IPS DF 6.9 (cell line): ENCODE data around the gene ZMYND8.
"Not testable (repeated sequence)": the region's sequence is repeated elsewhere in the genome, so short reads cannot be mapped to it uniquely, and the experiment has no call there.

Experiments
- DNase-seq: peaks from one replicate; pipeline ENCODE4 v3.0.0-alpha.2; 2013; ENCODE audit warnings: low read depth, low spot score
- H3K27ac ChIP-seq: one replicate; pipeline ENCODE4 v1.5.1; 2013; ENCODE audit warnings: low read length, control low read depth
- H3K27me3 ChIP-seq: 2 replicates; pipeline ENCODE4 v1.6.1; 2013; ENCODE audit warnings: mild to moderate bottlenecking, low read length; ENCODE audit not compliant: control insufficient read depth, insufficient read depth
- H3K36me3 ChIP-seq: 2 replicates; pipeline ENCODE4 v1.6.1; 2013; ENCODE audit warnings: low read length; ENCODE audit not compliant: control insufficient read depth, insufficient read depth
- H3K4me1 ChIP-seq: 2 replicates; pipeline ENCODE4 v1.6.1; 2013; ENCODE audit warnings: low read length; ENCODE audit not compliant: control insufficient read depth, insufficient read depth
- H3K4me3 ChIP-seq: 2 replicates; pipeline ENCODE4 v1.5.1; 2013; ENCODE audit warnings: mild to moderate bottlenecking, low read length
- H3K9me3 ChIP-seq: 2 replicates; pipeline ENCODE4 v1.6.1; 2013; ENCODE audit warnings: low read length, inconsistent platforms; ENCODE audit not compliant: control insufficient read depth, insufficient read depth
- WGBS: extraction: QIAGEN DNeasy Blood & Tissue Kit; methylation state at CpG from one replicate; pipeline ENCODE4 v1.1.7; 2013; ENCODE audit warnings: mixed read lengths, missing lambda C conversion rate; ENCODE audit not compliant: insufficient read length, insufficient coverage; 5-methylcytosine and 5-hydroxymethylcytosine counted together

Gene ZMYND8

DNA sequence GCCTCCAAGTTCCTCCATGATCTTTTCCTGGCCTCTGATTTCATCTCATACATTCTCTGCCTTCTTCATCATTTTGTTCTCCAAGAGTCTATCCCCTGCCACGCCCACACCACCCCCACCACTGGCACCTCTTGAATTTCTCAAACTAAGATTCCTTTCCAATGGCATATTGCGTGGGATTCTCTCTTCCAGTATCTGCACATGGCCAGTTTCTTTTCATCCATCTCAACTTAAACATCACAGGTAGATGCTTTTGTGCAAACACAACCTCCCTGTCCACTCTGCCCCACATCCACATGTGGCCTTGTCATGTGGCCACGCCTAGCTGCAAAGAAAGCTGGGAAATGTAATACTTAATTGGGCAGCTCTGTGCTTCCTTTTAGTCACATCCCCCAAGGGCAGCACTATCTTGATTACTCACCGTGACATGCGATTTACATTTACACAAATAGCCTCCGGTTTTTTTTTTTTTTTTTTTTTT lies 33.4 kb upstream of the ZMYND8 start:
- no peaks in the 10 kb centered on the region for H3K36me3 ChIP-seq
- no CpG with 5 or more reads among the region's 6 CpGs for WGBS
- no peak overlapping the region for H3K27ac ChIP-seq
- no peaks in the 10 kb centered on the region for H3K27me3 ChIP-seq
- DNase-seq, result no peak
- H3K9me3 ChIP-seq, result no peaks in the 10 kb centered on the region
- H3K4me3 ChIP-seq, result no peak overlapping the region
- no peaks in the 10 kb centered on the region for H3K4me1 ChIP-seq

DNA sequence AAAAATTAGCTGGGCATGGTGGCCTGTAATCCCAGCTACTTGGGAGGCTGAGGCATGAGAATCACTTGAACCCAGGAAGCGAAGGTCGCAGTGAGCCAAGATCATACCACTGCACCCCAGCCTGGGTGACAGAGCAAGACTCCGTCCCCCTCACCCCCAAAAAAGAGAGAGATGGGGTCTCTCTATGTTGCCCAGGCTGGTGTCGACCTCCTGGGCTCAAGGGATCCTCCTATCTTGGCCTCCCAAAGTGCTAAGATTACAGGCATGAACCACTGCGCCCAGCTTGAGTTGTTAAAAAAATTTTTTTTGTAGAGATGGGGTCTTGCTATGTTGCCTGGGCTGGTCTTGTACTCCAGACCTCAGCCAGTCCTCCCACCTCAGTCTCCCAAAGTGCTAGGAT lies 29.5 kb upstream of the ZMYND8 start:
- H3K27me3 ChIP-seq, H3K36me3 ChIP-seq, H3K27ac ChIP-seq, H3K9me3 ChIP-seq, H3K4me1 ChIP-seq, H3K4me3 ChIP-seq, DNase-seq: not testable (repeated sequence)
- WGBS, result no CpG with 5 or more reads among the region's 5 CpGs

DNA sequence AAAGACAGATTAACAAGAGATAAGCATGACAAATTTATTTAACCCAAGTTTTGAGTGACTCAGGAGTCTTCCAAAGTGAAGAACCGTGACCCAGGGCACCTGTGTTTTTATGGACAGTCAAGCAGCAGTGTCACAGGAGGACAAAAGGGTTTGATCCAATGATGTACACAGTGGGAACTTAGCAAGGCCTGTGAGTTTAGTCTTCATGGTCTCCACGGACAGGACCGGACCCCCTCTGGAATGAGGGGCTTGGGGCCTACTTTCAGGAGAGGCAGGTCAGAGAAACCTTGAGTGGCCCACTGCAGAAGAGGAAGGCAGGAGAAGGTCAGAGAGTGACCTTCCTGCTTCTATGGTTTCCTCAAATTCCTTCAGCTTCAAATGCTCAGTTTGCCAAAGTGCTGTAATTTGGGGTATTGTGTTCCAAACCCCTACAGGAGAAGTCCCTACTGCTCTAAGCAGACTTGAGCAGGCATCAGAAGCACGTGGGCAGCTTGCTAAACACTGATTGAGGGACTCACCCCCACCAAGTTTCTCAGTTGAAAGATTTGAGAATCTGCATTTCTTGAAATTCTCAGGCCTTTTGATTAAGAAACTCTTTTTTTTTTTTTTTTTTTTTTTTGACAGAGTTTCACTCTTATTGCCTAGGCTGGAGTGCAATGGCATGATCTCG lies 26.4 kb upstream of the ZMYND8 start:
- no CpG with 5 or more reads among the region's 5 CpGs for WGBS
- Histone ChIP-seq H3K4me3 (no peak overlapping the region), H3K27me3 (no peaks in the 10 kb centered on the region), H3K27ac (no peak overlapping the region), H3K4me1 (0 out of 2 replicates have a peak, but pooled peaks cover 1% of the 10 kb centered on the region), H3K36me3 (no peaks in the 10 kb centered on the region), H3K9me3 (no peaks in the 10 kb centered on the region)
- DNase-seq, result no peak

DNA sequence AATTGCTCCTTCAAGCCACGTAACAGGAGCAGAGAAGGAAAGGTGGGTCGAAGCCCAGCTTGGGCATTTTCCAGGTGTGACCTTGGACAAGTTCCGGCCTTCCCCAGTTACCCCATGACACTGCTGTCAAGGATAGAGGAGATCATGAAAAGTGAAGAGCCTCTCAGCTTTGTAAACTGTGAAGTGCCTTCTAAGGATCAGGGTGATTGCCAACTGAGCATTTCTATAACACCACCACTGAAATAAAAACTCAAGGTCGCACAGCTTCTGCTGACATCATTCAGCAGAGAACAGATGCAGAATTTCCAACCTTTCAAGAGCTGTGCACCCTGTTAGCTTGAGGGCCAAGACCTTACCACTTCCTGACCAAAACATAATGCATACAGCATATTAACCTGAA lies 24.0 kb upstream of the ZMYND8 start:
- DNase-seq, result no peak
- WGBS, result no CpG with 5 or more reads among the region's 4 CpGs
- Histone ChIP-seq H3K4me1 (0 out of 2 replicates have a peak, but pooled peaks cover 1% of the 10 kb centered on the region), H3K36me3 (no peaks in the 10 kb centered on the region), H3K27me3 (no peaks in the 10 kb centered on the region), H3K27ac (no peak overlapping the region), H3K9me3 (no peaks in the 10 kb centered on the region), H3K4me3 (no peak overlapping the region)

DNA sequence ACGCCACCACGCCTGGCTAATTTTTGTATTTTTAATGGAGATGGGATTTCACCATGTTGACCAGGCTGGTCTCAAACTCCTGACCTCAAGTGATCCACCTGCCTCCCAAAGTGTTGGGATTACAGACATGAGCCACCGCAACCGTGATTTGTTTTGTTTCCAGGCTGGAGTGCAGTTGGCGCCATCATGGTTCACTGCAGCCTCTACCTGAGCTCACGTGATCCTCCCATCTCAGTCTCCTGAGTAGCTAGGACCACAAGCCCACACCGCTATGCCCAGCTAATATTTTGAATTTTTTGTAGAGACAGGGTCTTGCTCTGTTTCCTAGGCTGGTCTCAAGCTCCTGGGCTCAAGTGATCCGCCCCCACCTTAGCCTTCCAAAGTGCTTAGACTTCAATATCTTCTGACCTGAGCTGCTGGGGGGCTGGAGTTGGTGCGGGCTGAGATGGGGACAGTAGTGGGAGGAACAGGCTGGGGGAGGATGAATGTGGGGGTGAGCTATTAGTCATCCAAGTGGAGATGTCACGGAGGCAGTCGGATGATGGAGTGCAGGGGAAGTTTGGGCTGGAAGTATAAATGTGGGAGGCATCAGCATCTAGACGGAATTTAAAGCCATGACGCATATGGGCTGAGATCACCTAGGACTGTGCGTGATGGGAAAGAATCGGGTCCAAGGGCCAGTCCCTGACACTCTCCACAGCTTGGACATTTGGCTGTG lies 23.1 kb upstream of the ZMYND8 start:
- Histone ChIP-seq H3K36me3 (no peaks in the 10 kb centered on the region), H3K27ac (no peak overlapping the region), H3K4me1 (0 out of 2 replicates have a peak, but pooled peaks cover 1% of the 10 kb centered on the region), H3K9me3 (no peaks in the 10 kb centered on the region), H3K27me3 (no peaks in the 10 kb centered on the region), H3K4me3 (no peak overlapping the region)
- no peak for DNase-seq
- WGBS, result no CpG with 5 or more reads among the region's 15 CpGs

DNA sequence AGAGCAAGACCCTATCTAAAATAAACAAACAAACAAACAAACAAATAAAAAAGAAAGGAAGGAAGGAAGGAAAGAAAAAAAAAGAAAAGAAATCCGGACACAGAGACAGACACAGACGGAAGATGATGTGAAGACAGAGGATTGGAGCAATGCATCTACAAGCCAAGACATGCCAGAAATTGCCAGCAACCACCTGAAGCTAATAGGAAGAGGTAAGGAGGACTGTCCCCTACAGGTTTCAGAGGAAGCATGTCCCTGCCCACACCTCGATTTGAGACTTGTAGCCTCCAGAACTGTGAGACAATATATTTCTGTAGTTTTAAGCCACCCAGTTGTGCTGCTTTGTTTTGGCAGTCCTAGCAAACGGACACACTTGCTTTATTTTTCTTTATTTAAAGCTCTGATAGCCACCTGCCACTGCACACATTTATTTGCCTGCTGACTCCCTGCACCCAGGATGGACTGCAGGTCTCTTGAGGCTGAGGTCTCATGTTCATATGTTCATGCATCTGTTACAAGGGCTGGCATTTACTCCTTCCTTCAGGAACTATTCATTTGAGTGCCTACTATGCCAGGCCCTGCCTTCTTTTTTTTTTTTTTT lies 20.7 kb upstream of the ZMYND8 start:
- H3K36me3 ChIP-seq, result no peaks in the 10 kb centered on the region
- no peak overlapping the region for H3K4me3 ChIP-seq
- H3K4me1 ChIP-seq, result no peaks in the 10 kb centered on the region
- H3K9me3 ChIP-seq, result no peaks in the 10 kb centered on the region
- no peak for DNase-seq
- WGBS, result no CpG with 5 or more reads among the region's 4 CpGs
- no peaks in the 10 kb centered on the region for H3K27me3 ChIP-seq
- no peak overlapping the region for H3K27ac ChIP-seq

DNA sequence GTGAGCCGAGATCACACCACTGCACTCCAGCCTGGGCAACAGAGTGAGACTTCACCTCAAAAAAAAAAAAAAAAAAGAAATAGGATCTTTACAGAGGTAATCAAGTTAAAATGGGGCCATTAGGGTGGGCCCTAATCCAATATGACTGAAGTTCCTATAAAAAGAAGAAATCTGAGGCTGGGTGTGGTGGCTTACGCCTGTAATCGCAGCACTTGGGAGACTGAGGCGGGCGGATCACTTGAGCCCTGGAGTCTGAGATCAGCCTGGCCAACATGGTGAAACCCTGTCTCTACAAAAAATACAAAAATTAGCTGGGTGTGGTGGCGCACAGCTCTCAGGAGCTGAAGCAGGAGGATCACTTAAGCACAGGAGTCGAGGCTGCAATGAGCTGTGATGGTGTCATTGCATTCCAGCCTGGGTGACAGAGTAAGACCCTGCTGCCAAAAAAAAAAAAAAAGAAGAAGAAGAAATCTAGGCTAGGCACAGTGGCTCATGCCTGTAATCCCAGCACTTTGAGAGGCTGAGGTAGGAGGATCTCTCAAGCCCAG lies 19.7 kb upstream of the ZMYND8 start:
- not testable (repeated sequence) for H3K27ac ChIP-seq, H3K27me3 ChIP-seq, DNase-seq, H3K4me3 ChIP-seq, H3K36me3 ChIP-seq, H3K9me3 ChIP-seq, H3K4me1 ChIP-seq
- WGBS, result no CpG with 5 or more reads among the region's 7 CpGs

DNA sequence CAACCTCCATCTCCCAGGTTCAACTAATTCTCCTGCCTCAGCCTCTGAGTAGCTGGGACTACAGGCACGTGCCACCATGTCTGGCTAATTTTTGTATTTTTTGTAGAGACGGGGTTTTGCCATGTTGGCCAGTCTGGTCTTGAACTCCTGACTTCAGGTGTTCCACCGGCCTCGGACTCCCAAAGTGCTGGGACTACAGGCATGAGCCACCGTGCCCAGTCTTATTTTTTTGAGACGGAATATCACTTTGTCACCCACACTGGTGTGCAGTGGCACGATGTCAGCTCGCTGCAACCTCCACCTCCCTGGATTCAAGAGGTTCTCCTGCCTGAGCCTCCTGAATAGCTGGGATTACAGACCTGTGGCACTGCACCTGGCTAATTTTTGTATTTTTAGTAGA lies 17.6 kb upstream of the ZMYND8 start:
- not testable (repeated sequence) for H3K27me3 ChIP-seq, DNase-seq, H3K4me1 ChIP-seq, H3K4me3 ChIP-seq, H3K27ac ChIP-seq, H3K9me3 ChIP-seq, H3K36me3 ChIP-seq
- no CpG with 5 or more reads among the region's 8 CpGs for WGBS

DNA sequence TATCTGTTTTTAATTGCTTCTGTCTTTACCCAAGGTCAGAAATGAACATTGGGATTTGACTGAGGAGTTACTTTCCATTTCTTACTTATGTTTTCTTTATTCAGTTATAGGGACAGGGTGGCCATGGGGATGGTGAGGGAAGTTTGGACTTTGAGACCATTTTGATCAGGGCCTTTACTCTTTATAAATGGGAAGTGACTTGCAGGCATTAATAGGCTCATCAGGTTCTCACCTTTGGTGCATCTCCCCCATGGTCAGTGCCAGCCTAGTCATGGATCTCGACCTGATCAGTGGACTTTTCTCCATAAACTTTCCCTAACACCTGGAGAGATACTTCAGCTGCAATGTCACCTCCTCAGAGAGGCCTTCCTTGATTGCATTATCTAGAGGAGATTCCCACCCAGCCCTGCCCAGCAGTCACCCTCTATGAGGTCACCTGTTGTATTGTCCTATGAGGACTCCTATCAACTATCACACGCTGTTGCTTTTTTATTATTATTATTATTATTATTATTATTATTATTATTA lies 16.8 kb upstream of the ZMYND8 start:
- H3K4me3 ChIP-seq, result no peak overlapping the region
- H3K4me1 ChIP-seq, result peaks cover 2% of the 10 kb centered on the region; the same call in 1 of the 2 replicates
- WGBS, result no CpG with 5 or more reads among the region's 2 CpGs
- H3K27ac ChIP-seq, result no peak overlapping the region
- H3K27me3 ChIP-seq, result no peaks in the 10 kb centered on the region
- H3K9me3 ChIP-seq, result no peaks in the 10 kb centered on the region
- no peaks in the 10 kb centered on the region for H3K36me3 ChIP-seq
- no peak for DNase-seq
